K562 (cell line): Measurements from ENCODE around the gene CTRL. TPM values are rescaled to one million over a fixed set of nuclear protein-coding genes. Genes with fewer than 3 reads are reported as not detected.

Experiments used
- ARID1B ChIP-seq: fragments of 450-650 bp; IDR thresholded peaks from 2 replicates; pipeline ENCODE4 v1.6.1; 2016; ENCODE audit warnings: antibody characterized with exemption, mild to moderate bottlenecking, inconsistent platforms
- CREBBP ChIP-seq: IDR thresholded peaks from one replicate; pipeline ENCODE4 v1.6.1; 2012; ENCODE audit warnings: low read depth, mild to moderate bottlenecking, control low read depth, inconsistent platforms, low read length
- ELF4 ChIP-seq: fragments of 450-650 bp; formaldehyde crosslinking; IDR thresholded peaks from 2 replicates; pipeline ENCODE4 v1.4.0; 2022; ENCODE audit warnings: missing genetic modification characterization
- MAFF ChIP-seq: IDR thresholded peaks from 2 replicates; pipeline ENCODE4 v1.6.1; 2012; ENCODE audit warnings: low read length, improper control_type of control experiment
- NFIC ChIP-seq: fragments of 450-650 bp; IDR thresholded peaks from 2 replicates; pipeline ENCODE4 v1.6.1; 2017; ENCODE audit warnings: mild to moderate bottlenecking, inconsistent platforms
- RBBP5 ChIP-seq: fragments of 200-600 bp; sonication (generic); IDR thresholded peaks from 2 replicates; pipeline ENCODE4 v1.6.1; 2012; ENCODE audit warnings: borderline replicate concordance, mild to moderate bottlenecking, low read length, control low read depth, inconsistent platforms; ENCODE audit not compliant: insufficient read depth, poor library complexity, severe bottlenecking
- ZNF766 ChIP-seq: fragments of 200-800 bp; sonication (Bioruptor generic); conservative IDR thresholded peaks from 2 replicates; pipeline ENCODE4 v1.6.1; 2016; ENCODE audit warnings: missing genetic modification characterization, missing compliant biosample characterization
- polyA plus RNA-seq, 8 experiments: library from polyadenylated mRNA; depleted of rRNA in 4 of 8; stranded (reverse) in 5 of 8; unstranded in 3 of 8; fragments of >200 nt; fragmentation: Nextera tagmentation in 2 of 8; fragmentation: Illumina TruSeq in 1 of 8; extraction: Ambion mirVana in 2 of 8; extraction: Trizol in 1 of 8; gene quantifications; 2 replicates each; pipeline versions ENCODE4 v1.2.1 to v1.2.3, GENCODE V29; 2011 to 2014; ENCODE audit warnings: inconsistent platforms in 1 of 8, missing spikeins in 1 of 8
- total RNA-seq, 7 experiments: library from RNA; depleted of rRNA in 6 of 7; stranded (reverse); fragments of >200 nt in 6 of 7; fragmentation: Illumina TruSeq in 2 of 7; extraction: Trizol in 2 of 7; gene quantifications; 2 replicates each; pipeline versions ENCODE4 v1.2.1 to v1.2.3, GENCODE V29; 2011 to 2021; ENCODE audit warnings: low replicate concordance in 1 of 7
- TF ChIP-seq, protein P1 (sequence below), 2 experiments: fragments of 450-650 bp; IDR thresholded peaks; 2 replicates each; pipeline ENCODE4 v1.6.1; 2016; ENCODE audit warnings: mild to moderate bottlenecking in 2 of 2, borderline replicate concordance in 1 of 2, low read depth in 1 of 2, moderate library complexity in 1 of 2
- TF ChIP-seq, protein P2 (sequence below): sonication (generic); formaldehyde crosslinking; IDR thresholded peaks from 2 replicates; pipeline ENCODE4 v1.8.0; 2022; ENCODE audit warnings: mild to moderate bottlenecking, missing genetic modification reagents
- TF ChIP-seq, protein P3 (sequence below): sonication (generic); formaldehyde crosslinking; IDR thresholded peaks from 2 replicates; pipeline ENCODE4 v1.8.0; 2022; ENCODE audit warnings: mild to moderate bottlenecking, missing genetic modification reagents

CTRL gene
- total and polyA plus RNA-seq, 9 of the 15 experiments (the other 6 are each of a cell fraction or from before 2014, with no cell fraction given): 1.4 to 5.6 (median 2.5) TPM

DNA sequence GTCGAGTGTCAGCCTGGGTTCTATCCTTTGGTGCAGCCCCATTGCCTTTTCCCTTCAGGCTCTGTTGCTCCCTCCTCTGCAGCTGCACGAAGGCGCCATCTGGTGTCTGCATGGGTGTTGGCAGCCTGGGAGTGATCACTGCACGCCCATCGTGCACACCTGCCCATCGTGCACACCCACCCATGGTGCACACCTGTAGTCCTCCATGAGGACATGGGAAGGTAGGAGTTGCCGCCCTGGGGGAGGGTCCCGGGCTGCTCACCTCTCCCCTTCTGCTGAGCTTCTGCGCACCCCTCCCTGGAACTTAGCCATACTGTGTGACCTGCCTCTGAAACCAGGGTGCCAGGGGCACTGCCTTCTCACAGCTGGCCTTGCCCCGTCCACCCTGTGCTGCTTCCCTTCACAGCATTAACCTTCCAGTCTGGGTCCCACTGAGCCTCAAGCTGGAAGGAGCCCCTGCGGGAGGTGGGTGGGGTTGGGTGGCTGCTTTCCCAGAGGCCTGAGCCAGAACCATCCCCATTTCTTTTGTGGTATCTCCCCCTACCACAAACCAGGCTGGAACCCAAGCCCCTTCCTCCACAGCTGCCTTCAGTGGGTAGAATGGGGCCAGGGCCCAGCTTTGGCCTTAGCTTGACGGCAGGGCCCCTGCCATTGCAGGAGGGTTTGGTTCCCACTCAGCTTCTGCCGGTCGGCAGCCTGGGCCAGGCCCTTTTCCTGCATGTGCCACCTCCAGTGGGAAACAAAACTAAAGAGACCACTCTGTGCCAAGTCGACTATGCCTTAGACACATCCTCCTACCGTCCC, 2.9 kb downstream of the CTRL start (continued):
- TF ChIP-seq RBBP5 (no peak), ARID1B (no peak), CREBBP (no peak), MAFF (no peak), ZNF766 (CRISPR knock-in tag) (no peak), ELF4 (no peak), NFIC (no peak)
- TF ChIP-seq, protein P1, sequence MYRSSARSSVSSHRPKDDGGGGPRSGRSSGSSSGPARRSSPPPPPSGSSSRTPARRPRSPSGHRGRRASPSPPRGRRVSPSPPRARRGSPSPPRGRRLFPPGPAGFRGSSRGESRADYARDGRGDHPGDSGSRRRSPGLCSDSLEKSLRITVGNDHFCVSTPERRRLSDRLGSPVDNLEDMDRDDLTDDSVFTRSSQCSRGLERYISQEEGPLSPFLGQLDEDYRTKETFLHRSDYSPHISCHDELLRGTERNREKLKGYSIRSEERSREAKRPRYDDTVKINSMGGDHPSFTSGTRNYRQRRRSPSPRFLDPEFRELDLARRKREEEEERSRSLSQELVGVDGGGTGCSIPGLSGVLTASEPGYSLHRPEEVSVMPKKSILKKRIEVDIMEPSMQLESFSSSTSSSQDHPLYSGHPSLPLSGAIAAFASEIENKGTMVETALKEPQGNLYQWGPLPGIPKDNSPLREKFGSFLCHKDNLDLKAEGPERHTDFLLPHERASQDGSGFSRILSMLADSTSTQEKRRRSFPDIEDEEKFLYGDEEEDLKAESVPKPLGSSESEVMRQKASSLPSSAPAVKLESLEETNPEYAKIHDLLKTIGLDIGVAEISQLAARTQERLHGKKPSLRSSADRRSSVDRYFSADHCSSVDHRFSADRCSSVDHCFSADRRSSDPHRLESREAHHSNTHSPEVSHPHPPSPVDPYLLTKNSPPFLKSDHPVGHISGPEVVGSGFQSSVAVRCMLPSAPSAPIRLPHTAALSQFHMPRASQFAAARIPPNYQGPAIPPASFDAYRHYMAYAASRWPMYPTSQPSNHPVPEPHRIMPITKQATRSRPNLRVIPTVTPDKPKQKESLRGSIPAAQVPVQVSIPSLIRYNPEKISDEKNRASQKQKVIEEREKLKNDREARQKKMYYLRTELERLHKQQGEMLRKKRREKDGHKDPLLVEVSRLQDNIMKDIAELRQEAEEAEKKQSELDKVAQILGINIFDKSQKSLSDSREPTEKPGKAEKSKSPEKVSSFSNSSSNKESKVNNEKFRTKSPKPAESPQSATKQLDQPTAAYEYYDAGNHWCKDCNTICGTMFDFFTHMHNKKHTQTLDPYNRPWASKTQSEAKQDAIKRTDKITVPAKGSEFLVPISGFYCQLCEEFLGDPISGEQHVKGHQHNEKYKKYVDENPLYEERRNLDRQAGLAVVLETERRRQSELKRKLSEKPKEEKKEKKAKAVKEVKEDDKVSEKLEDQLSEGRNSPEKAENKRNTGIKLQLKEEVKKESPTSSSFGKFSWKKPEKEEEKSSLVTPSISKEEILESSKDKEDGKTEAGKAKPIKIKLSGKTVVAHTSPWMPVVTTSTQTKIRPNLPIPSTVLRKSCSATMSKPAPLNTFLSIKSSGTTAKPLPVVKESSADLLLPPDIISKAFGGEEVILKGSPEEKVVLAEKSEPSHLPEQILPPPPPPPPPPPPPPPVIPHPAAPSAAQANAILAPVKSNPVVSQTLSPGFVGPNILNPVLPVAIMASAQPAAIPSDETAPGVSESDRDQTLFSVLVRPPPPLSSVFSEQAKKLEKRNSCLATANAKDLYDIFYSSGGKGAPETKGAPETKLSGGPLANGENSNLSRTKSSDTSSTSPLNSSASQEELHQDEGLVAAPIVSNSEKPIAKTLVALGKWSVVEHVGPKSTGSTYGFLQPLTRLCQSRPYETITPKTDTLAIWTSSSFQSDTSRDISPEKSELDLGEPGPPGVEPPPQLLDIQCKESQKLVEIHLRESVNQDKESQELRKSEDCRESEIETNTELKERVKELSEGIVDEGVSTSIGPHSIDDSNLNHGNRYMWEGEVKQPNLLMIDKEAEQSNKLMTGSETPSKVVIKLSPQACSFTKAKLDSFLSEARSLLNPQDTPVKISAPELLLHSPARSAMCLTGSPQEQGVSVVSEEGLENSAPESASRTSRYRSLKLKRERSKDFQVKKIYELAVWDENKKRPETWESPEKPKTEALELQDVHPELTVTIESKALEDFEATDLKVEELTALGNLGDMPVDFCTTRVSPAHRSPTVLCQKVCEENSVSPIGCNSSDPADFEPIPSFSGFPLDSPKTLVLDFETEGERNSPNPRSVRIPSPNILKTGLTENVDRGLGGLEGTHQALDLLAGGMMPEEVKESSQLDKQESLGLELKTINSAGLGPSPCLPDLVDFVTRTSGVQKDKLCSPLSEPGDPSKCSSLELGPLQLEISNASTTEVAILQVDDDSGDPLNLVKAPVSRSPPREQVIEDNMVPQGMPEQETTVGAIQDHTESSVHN (IDR thresholded peaks at IDR 0.05; ENCODE audit: borderline replicate concordance in 1 of 2, low read depth in 1 of 2): no peak
- TF ChIP-seq, protein P2, sequence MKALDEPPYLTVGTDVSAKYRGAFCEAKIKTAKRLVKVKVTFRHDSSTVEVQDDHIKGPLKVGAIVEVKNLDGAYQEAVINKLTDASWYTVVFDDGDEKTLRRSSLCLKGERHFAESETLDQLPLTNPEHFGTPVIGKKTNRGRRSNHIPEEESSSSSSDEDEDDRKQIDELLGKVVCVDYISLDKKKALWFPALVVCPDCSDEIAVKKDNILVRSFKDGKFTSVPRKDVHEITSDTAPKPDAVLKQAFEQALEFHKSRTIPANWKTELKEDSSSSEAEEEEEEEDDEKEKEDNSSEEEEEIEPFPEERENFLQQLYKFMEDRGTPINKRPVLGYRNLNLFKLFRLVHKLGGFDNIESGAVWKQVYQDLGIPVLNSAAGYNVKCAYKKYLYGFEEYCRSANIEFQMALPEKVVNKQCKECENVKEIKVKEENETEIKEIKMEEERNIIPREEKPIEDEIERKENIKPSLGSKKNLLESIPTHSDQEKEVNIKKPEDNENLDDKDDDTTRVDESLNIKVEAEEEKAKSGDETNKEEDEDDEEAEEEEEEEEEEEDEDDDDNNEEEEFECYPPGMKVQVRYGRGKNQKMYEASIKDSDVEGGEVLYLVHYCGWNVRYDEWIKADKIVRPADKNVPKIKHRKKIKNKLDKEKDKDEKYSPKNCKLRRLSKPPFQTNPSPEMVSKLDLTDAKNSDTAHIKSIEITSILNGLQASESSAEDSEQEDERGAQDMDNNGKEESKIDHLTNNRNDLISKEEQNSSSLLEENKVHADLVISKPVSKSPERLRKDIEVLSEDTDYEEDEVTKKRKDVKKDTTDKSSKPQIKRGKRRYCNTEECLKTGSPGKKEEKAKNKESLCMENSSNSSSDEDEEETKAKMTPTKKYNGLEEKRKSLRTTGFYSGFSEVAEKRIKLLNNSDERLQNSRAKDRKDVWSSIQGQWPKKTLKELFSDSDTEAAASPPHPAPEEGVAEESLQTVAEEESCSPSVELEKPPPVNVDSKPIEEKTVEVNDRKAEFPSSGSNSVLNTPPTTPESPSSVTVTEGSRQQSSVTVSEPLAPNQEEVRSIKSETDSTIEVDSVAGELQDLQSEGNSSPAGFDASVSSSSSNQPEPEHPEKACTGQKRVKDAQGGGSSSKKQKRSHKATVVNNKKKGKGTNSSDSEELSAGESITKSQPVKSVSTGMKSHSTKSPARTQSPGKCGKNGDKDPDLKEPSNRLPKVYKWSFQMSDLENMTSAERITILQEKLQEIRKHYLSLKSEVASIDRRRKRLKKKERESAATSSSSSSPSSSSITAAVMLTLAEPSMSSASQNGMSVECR (CRISPR knock-in tag): no peak
- TF ChIP-seq, protein P3, sequence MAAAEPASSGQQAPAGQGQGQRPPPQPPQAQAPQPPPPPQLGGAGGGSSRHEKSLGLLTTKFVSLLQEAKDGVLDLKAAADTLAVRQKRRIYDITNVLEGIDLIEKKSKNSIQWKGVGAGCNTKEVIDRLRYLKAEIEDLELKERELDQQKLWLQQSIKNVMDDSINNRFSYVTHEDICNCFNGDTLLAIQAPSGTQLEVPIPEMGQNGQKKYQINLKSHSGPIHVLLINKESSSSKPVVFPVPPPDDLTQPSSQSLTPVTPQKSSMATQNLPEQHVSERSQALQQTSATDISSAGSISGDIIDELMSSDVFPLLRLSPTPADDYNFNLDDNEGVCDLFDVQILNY (CRISPR knock-in tag): no peak
